SK-N-SH (cell line): ENCODE measurements around the gene ARHGDIA. TPM values are rescaled to one million over a fixed set of nuclear protein-coding genes. Genes with fewer than 3 reads are reported as not detected.

Experiments used
- CTCF ChIA-PET: fragments of 300-600, 350-600 bp; formaldehyde crosslinking; extraction: SDS; loops from one replicate; lab custom pipeline; 2021; lab: Yijun Ruan, JAX
- POLR2A ChIA-PET: fragments of 350-600 bp; sonication (Branson Sonifier 250); formaldehyde crosslinking; extraction: SDS; loops from one replicate; lab custom pipeline; 2020; ENCODE audit warnings: antibody characterized with exemption, inconsistent platforms; lab: Yijun Ruan, JAX
- DNase-seq: peaks from one replicate; pipeline ENCODE4 v3.0.0; 2012
- H2AFZ ChIP-seq: fragments of 200-600 bp; sonication (generic); 2 replicates; pipeline ENCODE4 v1.8.1; 2016; ENCODE audit warnings: antibody characterized with exemption, mild to moderate bottlenecking, low read depth
- H3F3A ChIP-seq: fragments of 200-600 bp; sonication (generic); replicated peaks from 2 replicates; pipeline ENCODE3; 2016; ENCODE audit warnings: antibody characterized with exemption, mild to moderate bottlenecking; ENCODE audit not compliant: insufficient read depth
- H3K27ac ChIP-seq, 2 experiments: fragments of 200-500 bp in 1 of 2; fragments of 200-600 bp in 1 of 2; sonication (Bioruptor generic) in 1 of 2; sonication (generic), shearing (Covaris generic) in 1 of 2; 2 replicates each; pipeline versions ENCODE4 v1.5.1 to v1.6.1; 2014 to 2016; ENCODE audit warnings: low read depth in 2 of 2, inconsistent platforms in 1 of 2, low read length in 1 of 2, mild to moderate bottlenecking in 1 of 2, mixed read lengths in 1 of 2
- H3K27me3 ChIP-seq: fragments of 200-600 bp; sonication (generic), shearing (Covaris generic); 2 replicates; pipeline ENCODE4 v1.6.1; 2016; ENCODE audit warnings: mixed run types; ENCODE audit not compliant: insufficient read depth
- H3K36me3 ChIP-seq, 2 experiments: fragments of 200-500 bp in 1 of 2; fragments of 200-600 bp in 1 of 2; sonication (Bioruptor generic) in 1 of 2; sonication (generic) in 1 of 2; replicated peaks in 1 of 2; 2 replicates each; pipeline versions ENCODE3 to v1.5.1; 2014 to 2016; ENCODE audit warnings: low read length in 1 of 2, mild to moderate bottlenecking in 1 of 2; ENCODE audit not compliant: insufficient read depth in 2 of 2, control insufficient read depth in 1 of 2
- H3K4me1 ChIP-seq, 2 experiments: fragments of 200-500 bp in 1 of 2; fragments of 200-600 bp in 1 of 2; sonication (Bioruptor generic) in 1 of 2; sonication (generic), shearing (Covaris generic) in 1 of 2; 2 replicates each; pipeline versions ENCODE4 v1.5.1 to v1.6.1; 2014 to 2016; ENCODE audit warnings: low read depth in 1 of 2, low read length in 1 of 2, mixed run types in 1 of 2; ENCODE audit not compliant: insufficient read depth in 2 of 2, control insufficient read depth in 1 of 2
- H3K4me2 ChIP-seq: fragments of 200-600 bp; sonication (generic), shearing (Covaris generic); 2 replicates; pipeline ENCODE4 v1.6.1; 2017; ENCODE audit warnings: mixed run types
- H3K4me3 ChIP-seq, 2 experiments: fragments of 200-500 bp in 1 of 2; fragments of 200-600 bp in 1 of 2; sonication (Bioruptor generic) in 1 of 2; sonication (generic), shearing (Covaris generic) in 1 of 2; 2 replicates each; pipeline versions ENCODE4 v1.5.1 to v1.8.1; 2014 to 2016; ENCODE audit warnings: low read depth in 2 of 2, inconsistent platforms in 1 of 2, low read length in 1 of 2, mild to moderate bottlenecking in 1 of 2, mixed read lengths in 1 of 2, moderate library complexity in 1 of 2
- H3K79me2 ChIP-seq: fragments of 200-600 bp; sonication (generic); 2 replicates; pipeline ENCODE4 v1.8.1; 2017; ENCODE audit warnings: mild to moderate bottlenecking; ENCODE audit not compliant: insufficient read depth
- H3K9ac ChIP-seq: fragments of 200-600 bp; sonication (generic); 2 replicates; pipeline ENCODE4 v1.6.1; 2017; ENCODE audit warnings: mixed run types
- H3K9me2 ChIP-seq: fragments of 200-600 bp; sonication (generic); 2 replicates; pipeline ENCODE4 v1.6.1; 2017; ENCODE audit warnings: mixed run types
- H3K9me3 ChIP-seq: fragments of 200-600 bp; sonication (generic); 2 replicates; pipeline ENCODE4 v1.6.1; 2017; ENCODE audit warnings: mixed run types, mild to moderate bottlenecking, moderate library complexity
- H4K20me1 ChIP-seq: fragments of 200-600 bp; sonication (generic); 2 replicates; pipeline ENCODE4 v1.6.1; 2017; ENCODE audit warnings: mild to moderate bottlenecking, mixed run types; ENCODE audit not compliant: insufficient read depth
- ELF1 ChIP-seq: IDR thresholded peaks from 2 replicates; pipeline ENCODE4 v1.4.0; 2012
- FOSL2 ChIP-seq: IDR thresholded peaks from 2 replicates; pipeline ENCODE4 v1.4.0; 2012; ENCODE audit warnings: low read depth, mild to moderate bottlenecking, moderate library complexity, borderline replicate concordance
- FOXM1 ChIP-seq: IDR thresholded peaks from 2 replicates; pipeline ENCODE4 v1.4.0; 2012; ENCODE audit warnings: low read depth, mild to moderate bottlenecking
- GATA2 ChIP-seq: sonication (generic); formaldehyde crosslinking; IDR thresholded peaks from 2 replicates; pipeline ENCODE4 v1.5.0; 2020; ENCODE audit warnings: mild to moderate bottlenecking, missing genetic modification reagents
- MEF2A ChIP-seq: IDR thresholded peaks from 2 replicates; pipeline ENCODE4 v1.4.0; 2012; ENCODE audit warnings: low read depth, borderline replicate concordance
- NFIC ChIP-seq: IDR thresholded peaks from 2 replicates; pipeline ENCODE4 v1.4.0; 2012; ENCODE audit warnings: borderline replicate concordance
- RAD21 ChIP-seq: IDR thresholded peaks from 2 replicates; pipeline ENCODE4 v1.6.1; 2012; ENCODE audit warnings: mild to moderate bottlenecking, low read length
- RCOR1 ChIP-seq: fragments of 150-350 bp; IDR thresholded peaks from 2 replicates; pipeline ENCODE4 v1.6.1; 2017; ENCODE audit warnings: antibody characterized with exemption, low read length
- SIN3A ChIP-seq: IDR thresholded peaks from 2 replicates; pipeline ENCODE4 v1.6.1; 2012; ENCODE audit warnings: low read depth, mild to moderate bottlenecking, low read length, moderate library complexity, borderline replicate concordance
- SMC3 ChIP-seq: IDR thresholded peaks from 2 replicates; pipeline ENCODE4 v1.6.1; 2012; ENCODE audit warnings: low read depth, low read length, improper control_type of control experiment
- TAF1 ChIP-seq: IDR thresholded peaks from 2 replicates; pipeline ENCODE4 v1.6.1; 2012; ENCODE audit warnings: low read depth, mild to moderate bottlenecking, low read length, moderate library complexity, borderline replicate concordance
- TCF12 ChIP-seq: IDR thresholded peaks from 2 replicates; pipeline ENCODE4 v1.4.0; 2012
- WGBS: methylation state at CpG from one replicate; pipeline ENCODE4 v1.1.6; 2017; ENCODE audit warnings: low lambda C conversion rate; 5-methylcytosine and 5-hydroxymethylcytosine counted together
- polyA plus RNA-seq, 3 experiments: library from polyadenylated mRNA; depleted of rRNA; stranded (reverse); fragments of >200 nt; gene quantifications; 2 replicates each; pipeline ENCODE4 v1.2.3, GENCODE V29; 2012
- TF ChIP-seq, protein P1 (sequence below): fragments of 150-350 bp; IDR thresholded peaks from 2 replicates; pipeline ENCODE4 v1.6.1; 2017; ENCODE audit warnings: antibody characterized with exemption, low read length, low read depth, borderline replicate concordance
- TF ChIP-seq, protein P2 (sequence below): fragments of 150-350 bp; IDR thresholded peaks from 2 replicates; pipeline ENCODE4 v1.6.1; 2016; ENCODE audit warnings: mild to moderate bottlenecking, low read depth, low read length
- TF ChIP-seq, protein P3 (sequence below): IDR thresholded peaks from 2 replicates; pipeline ENCODE4 v1.4.0; 2012; ENCODE audit warnings: low read depth
- TF ChIP-seq, protein P4 (sequence below): fragments of 200-600 bp; sonication (generic); IDR thresholded peaks from 2 replicates; pipeline ENCODE4 v1.6.1; 2017; ENCODE audit warnings: antibody characterized with exemption, mild to moderate bottlenecking, moderate library complexity
- TF ChIP-seq, protein P5 (sequence below): IDR thresholded peaks from 2 replicates; pipeline ENCODE4 v1.6.1; 2012; ENCODE audit warnings: mild to moderate bottlenecking, low read depth, low read length, moderate library complexity

ARHGDIA gene
- polyA plus RNA-seq, 1 of the 3 experiments (the other 2 are of a cell fraction), result 385 TPM

DNA sequence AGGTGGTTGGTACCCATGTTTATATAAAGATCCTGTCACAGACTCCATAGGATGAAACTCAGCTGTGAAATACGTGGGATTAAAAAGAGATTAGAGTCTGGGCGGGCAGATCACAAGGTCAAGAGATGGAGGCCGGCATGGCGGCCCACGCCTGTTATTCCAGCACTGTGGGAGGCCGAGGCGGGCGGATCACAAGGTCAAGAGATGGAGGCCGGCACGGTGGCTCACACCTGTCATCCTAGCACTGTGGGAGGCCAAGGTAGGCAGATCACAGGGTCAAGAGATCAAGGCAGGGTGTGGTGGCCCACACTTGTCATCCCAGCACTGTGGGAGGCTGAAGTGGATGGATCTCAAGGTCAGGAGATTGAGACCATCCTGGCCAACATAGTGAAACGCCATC, 24.3 kb upstream of the ARHGDIA start:
- Histone ChIP-seq H3K27me3 (no peaks in the 10 kb centered on the region), H3K9ac (no peak overlapping the region), H3K9me2 (no peaks in the 10 kb centered on the region), H3K4me2 (no peak overlapping the region), H2AFZ (no peak overlapping the region), H4K20me1 (peaks cover 8% of the 10 kb centered on the region; the same call in 1 of the 2 replicates), H3K4me1 (peaks cover 2 to 9% of the 10 kb centered on the region in 2 experiments; a peak in 2 of 4 replicates), H3K79me2 (peaks cover 53% of the 10 kb centered on the region), H3K36me3 (peaks cover 30 to 36% of the 10 kb centered on the region in 2 experiments), H3F3A (peaks cover 37% of the 10 kb centered on the region), H3K27ac (no peak overlapping the region), H3K4me3 (no peak overlapping the region), H3K9me3 (no peaks in the 10 kb centered on the region)
- no peak for TF ChIP-seq MEF2A
- TF ChIP-seq GATA2 (CRISPR knock-in tag), result no peak
- TF ChIP-seq, protein P1, sequence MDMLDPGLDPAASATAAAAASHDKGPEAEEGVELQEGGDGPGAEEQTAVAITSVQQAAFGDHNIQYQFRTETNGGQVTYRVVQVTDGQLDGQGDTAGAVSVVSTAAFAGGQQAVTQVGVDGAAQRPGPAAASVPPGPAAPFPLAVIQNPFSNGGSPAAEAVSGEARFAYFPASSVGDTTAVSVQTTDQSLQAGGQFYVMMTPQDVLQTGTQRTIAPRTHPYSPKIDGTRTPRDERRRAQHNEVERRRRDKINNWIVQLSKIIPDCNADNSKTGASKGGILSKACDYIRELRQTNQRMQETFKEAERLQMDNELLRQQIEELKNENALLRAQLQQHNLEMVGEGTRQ, result no peak
- TF ChIP-seq FOXM1, result no peak
- TF ChIP-seq, protein P2, sequence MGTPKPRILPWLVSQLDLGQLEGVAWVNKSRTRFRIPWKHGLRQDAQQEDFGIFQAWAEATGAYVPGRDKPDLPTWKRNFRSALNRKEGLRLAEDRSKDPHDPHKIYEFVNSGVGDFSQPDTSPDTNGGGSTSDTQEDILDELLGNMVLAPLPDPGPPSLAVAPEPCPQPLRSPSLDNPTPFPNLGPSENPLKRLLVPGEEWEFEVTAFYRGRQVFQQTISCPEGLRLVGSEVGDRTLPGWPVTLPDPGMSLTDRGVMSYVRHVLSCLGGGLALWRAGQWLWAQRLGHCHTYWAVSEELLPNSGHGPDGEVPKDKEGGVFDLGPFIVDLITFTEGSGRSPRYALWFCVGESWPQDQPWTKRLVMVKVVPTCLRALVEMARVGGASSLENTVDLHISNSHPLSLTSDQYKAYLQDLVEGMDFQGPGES, result no peak
- TF ChIP-seq SIN3A, result no peak
- TF ChIP-seq RCOR1, result no peak
- no peak for TF ChIP-seq FOSL2
- TF ChIP-seq, protein P3, sequence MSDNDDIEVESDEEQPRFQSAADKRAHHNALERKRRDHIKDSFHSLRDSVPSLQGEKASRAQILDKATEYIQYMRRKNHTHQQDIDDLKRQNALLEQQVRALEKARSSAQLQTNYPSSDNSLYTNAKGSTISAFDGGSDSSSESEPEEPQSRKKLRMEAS, result no peak
- TF ChIP-seq, protein P4, sequence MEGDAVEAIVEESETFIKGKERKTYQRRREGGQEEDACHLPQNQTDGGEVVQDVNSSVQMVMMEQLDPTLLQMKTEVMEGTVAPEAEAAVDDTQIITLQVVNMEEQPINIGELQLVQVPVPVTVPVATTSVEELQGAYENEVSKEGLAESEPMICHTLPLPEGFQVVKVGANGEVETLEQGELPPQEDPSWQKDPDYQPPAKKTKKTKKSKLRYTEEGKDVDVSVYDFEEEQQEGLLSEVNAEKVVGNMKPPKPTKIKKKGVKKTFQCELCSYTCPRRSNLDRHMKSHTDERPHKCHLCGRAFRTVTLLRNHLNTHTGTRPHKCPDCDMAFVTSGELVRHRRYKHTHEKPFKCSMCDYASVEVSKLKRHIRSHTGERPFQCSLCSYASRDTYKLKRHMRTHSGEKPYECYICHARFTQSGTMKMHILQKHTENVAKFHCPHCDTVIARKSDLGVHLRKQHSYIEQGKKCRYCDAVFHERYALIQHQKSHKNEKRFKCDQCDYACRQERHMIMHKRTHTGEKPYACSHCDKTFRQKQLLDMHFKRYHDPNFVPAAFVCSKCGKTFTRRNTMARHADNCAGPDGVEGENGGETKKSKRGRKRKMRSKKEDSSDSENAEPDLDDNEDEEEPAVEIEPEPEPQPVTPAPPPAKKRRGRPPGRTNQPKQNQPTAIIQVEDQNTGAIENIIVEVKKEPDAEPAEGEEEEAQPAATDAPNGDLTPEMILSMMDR, result no peak
- TF ChIP-seq SMC3, result no peak
- POLR2A ChIA-PET, result no interaction called here
- no peak for DNase-seq
- CTCF ChIA-PET, result interaction anchor here (1.4 kb wide), 1 partner anchor 25 kb away, joined by 4 read pairs; no protein-coding TSS in a partner anchor
- WGBS, result 97% methylated on average over 11 of the region's 11 CpGs

DNA sequence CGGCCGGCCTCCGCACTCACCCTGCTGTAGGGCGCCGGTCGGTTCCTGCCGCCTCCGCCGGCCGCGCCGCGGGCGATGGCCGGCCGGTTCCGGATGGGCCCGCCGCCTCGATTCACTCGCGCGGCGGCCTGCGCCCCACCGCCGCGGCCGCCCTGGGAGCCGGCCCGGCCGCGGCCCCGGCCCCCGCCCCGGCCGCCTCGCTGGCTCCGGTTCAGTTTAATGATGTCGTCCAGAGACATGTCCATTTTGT, 20.1 kb upstream of the ARHGDIA start:
- peaks cover 9% of the 10 kb centered on the region; the same call in 1 of the 2 replicates for H4K20me1 ChIP-seq
- H3F3A ChIP-seq, result peaks cover 24% of the 10 kb centered on the region
- ChIA-PET POLR2A (interaction anchor here (0.5 to 1.9 kb wide), 6 partner anchors 22 to 225 kb away, joined by 3 to 7 read pairs (median 3); partner anchors contain the start of genes CCDC137, MAFG, OXLD1 and P4HB), CTCF (interaction anchor here (1.1 to 5.3 kb wide), 5 partner anchors 21 to 157 kb away, joined by 3 to 30 read pairs (median 5); partner anchors contain the start of gene ARHGDIA)
- no peaks in the 10 kb centered on the region for H3K27me3 ChIP-seq
- peaks cover 41 to 53% of the 10 kb centered on the region in 2 experiments for H3K36me3 ChIP-seq
- WGBS, result 0% methylated on average over 2 of the region's 40 CpGs
- H3K9ac ChIP-seq, result peak overlapping the region; percentile 93; the same call in 1 of the 2 replicates
- H3K79me2 ChIP-seq, result peaks cover 89% of the 10 kb centered on the region
- peak overlapping the region in 1 of 2 experiments; percentile 67; a peak in 2 of 4 replicates for H3K27ac ChIP-seq
- peak overlapping the region; percentile 72 to 98 for H3K4me3 ChIP-seq
- H3K9me2 ChIP-seq, result no peaks in the 10 kb centered on the region
- H3K4me1 ChIP-seq, result peaks cover 12 to 19% of the 10 kb centered on the region in 2 experiments
- no peaks in the 10 kb centered on the region for H3K9me3 ChIP-seq
- peak overlapping the region; percentile 94; the same call in 1 of the 2 replicates for H3K4me2 ChIP-seq
- no peak overlapping the region for H2AFZ ChIP-seq
- no peak for DNase-seq
- no peak for TF ChIP-seq NFIC
- no peak for TF ChIP-seq TAF1
- no peak for TF ChIP-seq ELF1
- no peak for TF ChIP-seq RAD21
- no peak for TF ChIP-seq TCF12
- TF ChIP-seq, protein P5, sequence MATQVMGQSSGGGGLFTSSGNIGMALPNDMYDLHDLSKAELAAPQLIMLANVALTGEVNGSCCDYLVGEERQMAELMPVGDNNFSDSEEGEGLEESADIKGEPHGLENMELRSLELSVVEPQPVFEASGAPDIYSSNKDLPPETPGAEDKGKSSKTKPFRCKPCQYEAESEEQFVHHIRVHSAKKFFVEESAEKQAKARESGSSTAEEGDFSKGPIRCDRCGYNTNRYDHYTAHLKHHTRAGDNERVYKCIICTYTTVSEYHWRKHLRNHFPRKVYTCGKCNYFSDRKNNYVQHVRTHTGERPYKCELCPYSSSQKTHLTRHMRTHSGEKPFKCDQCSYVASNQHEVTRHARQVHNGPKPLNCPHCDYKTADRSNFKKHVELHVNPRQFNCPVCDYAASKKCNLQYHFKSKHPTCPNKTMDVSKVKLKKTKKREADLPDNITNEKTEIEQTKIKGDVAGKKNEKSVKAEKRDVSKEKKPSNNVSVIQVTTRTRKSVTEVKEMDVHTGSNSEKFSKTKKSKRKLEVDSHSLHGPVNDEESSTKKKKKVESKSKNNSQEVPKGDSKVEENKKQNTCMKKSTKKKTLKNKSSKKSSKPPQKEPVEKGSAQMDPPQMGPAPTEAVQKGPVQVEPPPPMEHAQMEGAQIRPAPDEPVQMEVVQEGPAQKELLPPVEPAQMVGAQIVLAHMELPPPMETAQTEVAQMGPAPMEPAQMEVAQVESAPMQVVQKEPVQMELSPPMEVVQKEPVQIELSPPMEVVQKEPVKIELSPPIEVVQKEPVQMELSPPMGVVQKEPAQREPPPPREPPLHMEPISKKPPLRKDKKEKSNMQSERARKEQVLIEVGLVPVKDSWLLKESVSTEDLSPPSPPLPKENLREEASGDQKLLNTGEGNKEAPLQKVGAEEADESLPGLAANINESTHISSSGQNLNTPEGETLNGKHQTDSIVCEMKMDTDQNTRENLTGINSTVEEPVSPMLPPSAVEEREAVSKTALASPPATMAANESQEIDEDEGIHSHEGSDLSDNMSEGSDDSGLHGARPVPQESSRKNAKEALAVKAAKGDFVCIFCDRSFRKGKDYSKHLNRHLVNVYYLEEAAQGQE, result no peak
- TF ChIP-seq, protein P1, result no peak
